Neuronal stem cell (in vitro differentiated cells): ENCODE measurements around the gene PLCB2.

Experiments
- DNase-seq: peaks from one replicate; pipeline ENCODE4 v3.0.0-alpha.2; 2013; ENCODE audit warnings: low spot score
- H2AFZ ChIP-seq: one replicate; pipeline ENCODE4 v1.6.1; 2013; ENCODE audit warnings: mild to moderate bottlenecking, low read length, inconsistent platforms
- H2AK5ac ChIP-seq: 2 replicates; pipeline ENCODE4 v1.6.1; 2013; ENCODE audit warnings: low read depth, mild to moderate bottlenecking, inconsistent platforms, low read length, moderate library complexity, mixed read lengths
- H2BK120ac ChIP-seq: 2 replicates; pipeline ENCODE4 v1.6.1; 2013; ENCODE audit warnings: low read depth, mild to moderate bottlenecking, inconsistent platforms, low read length, moderate library complexity, mixed read lengths
- H2BK12ac ChIP-seq: one replicate; pipeline ENCODE4 v1.6.1; 2013; ENCODE audit warnings: low read length, inconsistent platforms
- H2BK15ac ChIP-seq: 2 replicates; pipeline ENCODE4 v1.6.1; 2013; ENCODE audit warnings: mild to moderate bottlenecking, low read length, inconsistent platforms, mixed read lengths
- H2BK5ac ChIP-seq: one replicate; pipeline ENCODE4 v1.6.1; 2013; ENCODE audit warnings: inconsistent platforms, mild to moderate bottlenecking, low read length, moderate library complexity
- H3K14ac ChIP-seq: one replicate; pipeline ENCODE4 v1.6.1; 2013; ENCODE audit warnings: low read length, inconsistent platforms
- H3K18ac ChIP-seq: 2 replicates; pipeline ENCODE4 v1.6.1; 2013; ENCODE audit warnings: low read length, inconsistent platforms
- H3K23ac ChIP-seq: 2 replicates; pipeline ENCODE4 v1.6.1; 2013; ENCODE audit warnings: low read depth, mild to moderate bottlenecking, mixed read lengths, low read length, inconsistent platforms; ENCODE audit not compliant: poor library complexity
- H3K27ac ChIP-seq: replicated peaks from 3 replicates; pipeline ENCODE4 v1.5.1; 2013; ENCODE audit warnings: low read length, inconsistent platforms
- H3K27me3 ChIP-seq, 3 experiments: 2 replicates each; pipeline ENCODE4 v1.6.1; 2013; ENCODE audit warnings: low read length in 3 of 3, mild to moderate bottlenecking in 2 of 3, inconsistent platforms in 1 of 3, low read depth in 1 of 3, mixed read lengths in 1 of 3, moderate library complexity in 1 of 3; ENCODE audit not compliant: control insufficient read depth in 3 of 3, insufficient read depth in 3 of 3
- H3K36me3 ChIP-seq, 2 donors: replicated peaks in 1 of 2; 2 replicates each; pipeline ENCODE4 v1.6.1; 2013; ENCODE audit warnings: low read length in 2 of 2; ENCODE audit not compliant: control insufficient read depth in 2 of 2, insufficient read depth in 2 of 2
- H3K4ac ChIP-seq: 2 replicates; pipeline ENCODE4 v1.6.1; 2013; ENCODE audit warnings: inconsistent platforms, mild to moderate bottlenecking, low read length, moderate library complexity
- H3K4me1 ChIP-seq, 2 donors: 1 replicate in 1 of 2; 2 replicates in 1 of 2; pipeline ENCODE4 v1.6.1; 2013; ENCODE audit warnings: low read length in 2 of 2, low read depth in 1 of 2; ENCODE audit not compliant: control insufficient read depth in 2 of 2, insufficient read depth in 1 of 2
- H3K4me2 ChIP-seq: one replicate; pipeline ENCODE4 v1.6.1; 2013; ENCODE audit warnings: mild to moderate bottlenecking, low read length, inconsistent platforms; ENCODE audit not compliant: insufficient read depth, poor library complexity, severe bottlenecking
- H3K4me3 ChIP-seq, 2 donors: 2 replicates each; pipeline ENCODE4 v1.5.1; 2013; ENCODE audit warnings: low read length in 2 of 2, mild to moderate bottlenecking in 2 of 2, inconsistent platforms in 1 of 2, moderate library complexity in 1 of 2
- H3K79me1 ChIP-seq: one replicate; pipeline ENCODE4 v1.6.1; 2013; ENCODE audit warnings: low read depth, mild to moderate bottlenecking, inconsistent platforms, low read length, moderate library complexity
- H3K9ac ChIP-seq: one replicate; pipeline ENCODE4 v1.6.1; 2013; ENCODE audit warnings: mild to moderate bottlenecking, low read depth, low read length, inconsistent platforms; ENCODE audit not compliant: poor library complexity
- H3K9me3 ChIP-seq, 2 donors: replicated peaks in 1 of 2; 2 replicates each; pipeline versions ENCODE3 to v1.6.1; 2013; ENCODE audit warnings: low read length in 2 of 2, mild to moderate bottlenecking in 2 of 2, inconsistent platforms in 1 of 2, low read depth in 1 of 2, mixed read lengths in 1 of 2, moderate library complexity in 1 of 2; ENCODE audit not compliant: control insufficient read depth in 2 of 2, insufficient read depth in 1 of 2
- H4K8ac ChIP-seq: one replicate; pipeline ENCODE4 v1.6.1; 2013; ENCODE audit warnings: low read depth, mild to moderate bottlenecking, inconsistent platforms, low read length, moderate library complexity
- H4K91ac ChIP-seq: one replicate; pipeline ENCODE4 v1.6.1; 2013; ENCODE audit warnings: low read length, low read depth, mild to moderate bottlenecking, inconsistent platforms; ENCODE audit not compliant: poor library complexity
- WGBS, 2 donors: extraction: QIAGEN DNeasy Blood & Tissue Kit; methylation state at CpG; one replicate each; pipeline ENCODE4 v1.1.7; 2013; ENCODE audit warnings: missing lambda C conversion rate in 2 of 2, mixed read lengths in 1 of 2; ENCODE audit not compliant: insufficient read length in 2 of 2, insufficient replicate concordance in 1 of 2; ENCODE audit errors: extremely low coverage in 2 of 2; 5-methylcytosine and 5-hydroxymethylcytosine counted together

PLCB2 gene

GRCh38 chr15:40272485-40273056, 35.2 kb downstream of the PLCB2 start:
- peaks cover 3 to 11% of the 10 kb centered on the region in 2 donors for H3K4me1 ChIP-seq
- peak overlapping the region; percentile 80 for H3K18ac ChIP-seq
- H3K27ac ChIP-seq: no peak overlapping the region
- peak overlapping the region; percentile 67 for H2BK12ac ChIP-seq
- H3K4ac ChIP-seq: peak overlapping the region; percentile 56
- H2BK15ac ChIP-seq: peak overlapping the region; percentile 60
- H3K36me3 ChIP-seq: no peaks in the 10 kb centered on the region
- WGBS, 2 donors: no CpG with 5 or more reads among the region's 20 CpGs
- peak overlapping the region in 1 of 2 donors; percentile 9 for H3K4me3 ChIP-seq
- no peak overlapping the region for H4K91ac ChIP-seq
- no peak overlapping the region for H3K4me2 ChIP-seq
- peak overlapping the region; percentile 54 for H2BK120ac ChIP-seq
- DNase-seq: no peak
- no peak overlapping the region for H4K8ac ChIP-seq
- peak overlapping the region; percentile 75 for H3K23ac ChIP-seq
- peaks cover 0 to 3% of the 10 kb centered on the region in 2 donors for H3K9me3 ChIP-seq
- peak overlapping the region; percentile 83 for H3K9ac ChIP-seq
- H3K27me3 ChIP-seq: no peaks in the 10 kb centered on the region
- peak overlapping the region; percentile 89 for H2AK5ac ChIP-seq
- peak overlapping the region; percentile 77 for H3K14ac ChIP-seq
- peaks cover 1% of the 10 kb centered on the region for H3K79me1 ChIP-seq
- H2BK5ac ChIP-seq: peak overlapping the region; percentile 59
- H2AFZ ChIP-seq: no peak overlapping the region

GRCh38 chr15:40271685-40272484, 35.9 kb downstream of the PLCB2 start:
- Histone ChIP-seq H3K9me3 (peaks cover 0 to 3% of the 10 kb centered on the region in 2 donors), H2BK15ac (peak overlapping the region; percentile 60), H3K14ac (peak overlapping the region; percentile 91), H3K36me3 (no peaks in the 10 kb centered on the region), H3K18ac (peak overlapping the region; percentile 80), H2BK5ac (peak overlapping the region; percentile 59), H2AFZ (peak overlapping the region; percentile 15), H3K23ac (peak overlapping the region; percentile 75), H3K79me1 (peaks cover 1% of the 10 kb centered on the region), H3K9ac (peak overlapping the region; percentile 83), H3K4me2 (no peak overlapping the region), H2BK120ac (no peak overlapping the region), H3K4me3 (peak overlapping the region in 1 of 2 donors; percentile 9), H4K8ac (no peak overlapping the region), H3K4me1 (peaks cover 5 to 10% of the 10 kb centered on the region in 2 donors), H4K91ac (no peak overlapping the region), H2AK5ac (peak overlapping the region; percentile 89), H3K4ac (peak overlapping the region; percentile 56), H3K27ac (no peak overlapping the region), H3K27me3 (no peaks in the 10 kb centered on the region), H2BK12ac (peak overlapping the region; percentile 32)
- WGBS, 2 donors: no CpG with 5 or more reads among the region's 25 CpGs
- DNase-seq: no peak

- Histone ChIP-seq H2AK5ac (peak overlapping the region; percentile 4), H3K4ac (no peak overlapping the region), H3K79me1 (peaks cover 1% of the 10 kb centered on the region), H2BK5ac (no peak overlapping the region), H4K91ac (no peak overlapping the region), H3K9me3 (peaks cover 0 to 3% of the 10 kb centered on the region in 2 donors), H2BK120ac (no peak overlapping the region), H2BK12ac (no peak overlapping the region), H3K4me3 (no peak overlapping the region), H3K18ac (no peak overlapping the region), H3K14ac (no peak overlapping the region), H3K9ac (no peak overlapping the region), H3K36me3 (no peaks in the 10 kb centered on the region), H3K27me3 (no peaks in the 10 kb centered on the region), H4K8ac (no peak overlapping the region), H3K4me1 (peaks cover 5 to 15% of the 10 kb centered on the region in 2 donors), H3K27ac (no peak overlapping the region), H3K23ac (no peak overlapping the region), H2BK15ac (no peak overlapping the region), H3K4me2 (no peak overlapping the region), H2AFZ (no peak overlapping the region)
- no CpG with 5 or more reads among the region's 11 CpGs for WGBS, 2 donors
- DNase-seq: no peak
These were observed 37.3 kb downstream of the PLCB2 start for GRCh38 chr15:40270246-40270995.

GRCh38 chr15:40269604-40270003, 38.1 kb downstream of the PLCB2 start:
- Histone ChIP-seq H3K27ac (no peak overlapping the region), H3K14ac (no peak overlapping the region), H3K23ac (no peak overlapping the region), H2BK15ac (no peak overlapping the region), H2AK5ac (peak overlapping the region; percentile 8), H3K79me1 (peaks cover 1% of the 10 kb centered on the region), H3K36me3 (no peaks in the 10 kb centered on the region), H3K27me3 (no peaks in the 10 kb centered on the region), H4K8ac (no peak overlapping the region), H4K91ac (no peak overlapping the region), H3K4ac (no peak overlapping the region), H2BK5ac (no peak overlapping the region), H2BK12ac (no peak overlapping the region), H3K4me1 (peaks cover 5 to 15% of the 10 kb centered on the region in 2 donors), H3K4me2 (no peak overlapping the region), H3K9me3 (peaks cover 0 to 3% of the 10 kb centered on the region in 2 donors), H2AFZ (no peak overlapping the region), H2BK120ac (no peak overlapping the region), H3K18ac (no peak overlapping the region), H3K9ac (peak overlapping the region; percentile 16), H3K4me3 (no peak overlapping the region)
- no CpG with 5 or more reads among the region's 4 CpGs for WGBS, 2 donors
- DNase-seq: no peak
